Neural cell (in vitro differentiated cells): ENCODE data around the gene ROGDI.

Experiments
- CTCF ChIP-seq: fragments of 450-650 bp; IDR thresholded peaks from 2 replicates; pipeline ENCODE4 v1.5.1; 2014; ENCODE audit warnings: antibody characterized with exemption, mild to moderate bottlenecking, moderate library complexity; ENCODE audit not compliant: poor library complexity, severe bottlenecking
- EP300 ChIP-seq: fragments of 450-650 bp; conservative IDR thresholded peaks from 2 replicates; pipeline ENCODE4 v1.6.1; 2014; ENCODE audit warnings: antibody characterized with exemption, mild to moderate bottlenecking, moderate library complexity; ENCODE audit not compliant: poor library complexity, severe bottlenecking
- MXI1 ChIP-seq: fragments of 450-650 bp; conservative IDR thresholded peaks from 2 replicates; pipeline ENCODE4 v1.6.1; 2014; ENCODE audit warnings: antibody characterized with exemption, mild to moderate bottlenecking; ENCODE audit not compliant: poor library complexity, severe bottlenecking
- SMC3 ChIP-seq: fragments of 450-650 bp; conservative IDR thresholded peaks from 2 replicates; pipeline ENCODE4 v1.6.1; 2014; ENCODE audit warnings: antibody characterized with exemption, mild to moderate bottlenecking, moderate library complexity; ENCODE audit not compliant: poor library complexity
- TAF1 ChIP-seq: IDR thresholded peaks from 2 replicates; pipeline ENCODE4 v1.6.1; 2012; ENCODE audit warnings: low read depth

- TF ChIP-seq CTCF (no peak), MXI1 (no peak), TAF1 (no peak), EP300 (no peak), SMC3 (no peak)
These were observed 47.6 kb downstream of the ROGDI start for GRCh38 chr16:4754865-4755264.
